H1 (cell line): ENCODE data around the gene IL9R. TPM values are rescaled to one million over a fixed set of nuclear protein-coding genes. Genes with fewer than 3 reads are reported as not detected.

ENCODE experiments used
- ASH2L ChIP-seq: fragments of 200-600, 300-600 bp; sonication (generic); IDR thresholded peaks from one replicate; pipeline ENCODE4 v1.7.1; 2017; ENCODE audit warnings: low read length
- ATF3 ChIP-seq: IDR thresholded peaks from 2 replicates; pipeline ENCODE4 v1.6.1; 2011; ENCODE audit warnings: low read depth, mild to moderate bottlenecking, low read length; ENCODE audit not compliant: insufficient read depth
- EP300 ChIP-seq, 2 experiments: IDR thresholded peaks; 1 replicate in 1 of 2; 2 replicates in 1 of 2; pipeline ENCODE4 v1.6.1; 2011 to 2012; ENCODE audit warnings: low read depth in 2 of 2, low read length in 2 of 2, mild to moderate bottlenecking in 2 of 2, borderline replicate concordance in 1 of 2, inconsistent platforms in 1 of 2, moderate library complexity in 1 of 2
- MAFK ChIP-seq: IDR thresholded peaks from 2 replicates; pipeline ENCODE4 v1.6.1; 2012; ENCODE audit warnings: low read depth, mild to moderate bottlenecking, improper control_type of control experiment, low read length
- NANOG ChIP-seq: IDR thresholded peaks from 2 replicates; pipeline ENCODE4 v1.6.1; 2011; ENCODE audit warnings: low read length, low read depth, mild to moderate bottlenecking, inconsistent platforms; ENCODE audit not compliant: insufficient read depth, poor library complexity, severe bottlenecking
- RNF2 ChIP-seq: fragments of 200-900, 300-1000 bp; sonication (generic); IDR thresholded peaks from 2 replicates; pipeline ENCODE4 v1.7.1; 2016; ENCODE audit warnings: borderline replicate concordance, low read depth, mild to moderate bottlenecking, antibody characterized with exemption, low read length; ENCODE audit not compliant: poor library complexity, severe bottlenecking; ENCODE audit errors: missing control alignments
- SIN3A ChIP-seq, 2 experiments: IDR thresholded peaks in 1 of 2; conservative IDR thresholded peaks in 1 of 2; 2 replicates each; pipeline ENCODE4 v1.6.1; 2011 to 2012; ENCODE audit warnings: low read length in 2 of 2, improper control_type of control experiment in 1 of 2, low read depth in 1 of 2, mild to moderate bottlenecking in 1 of 2
- TCF12 ChIP-seq: IDR thresholded peaks from 2 replicates; pipeline ENCODE4 v1.6.1; 2011; ENCODE audit warnings: low read depth, mild to moderate bottlenecking, low read length
- polyA plus RNA-seq, 7 experiments: library from polyadenylated mRNA; depleted of rRNA in 3 of 7; stranded (reverse) in 5 of 7; unstranded in 2 of 7; fragments of >200 nt in 5 of 7; fragments of 200-250 nt in 2 of 7; gene quantifications; 1 replicate in 5 of 7; 2 replicates in 1 of 7; 4 replicates in 1 of 7; pipeline versions ENCODE4 v1.2.1 to v1.2.3, GENCODE V29; 2011 to 2013; ENCODE audit warnings: missing spikeins in 2 of 7, mixed read lengths in 2 of 7
- total RNA-seq: library from RNA; stranded (reverse); fragmentation: NEBNext Ultra II Directional; extraction: Animal tissue kit (Norgen Biotek cat#: 25700); gene quantifications from 2 replicates; pipeline ENCODE4 v1.2.1, GENCODE V29; 2021

The IL9R gene
- total and polyA plus RNA-seq, 2 of the 8 experiments (the other 6 are each of a cell fraction or from before 2014, with no cell fraction given): 0.14 to 0.28 TPM

GRCh38 chrX:155949098-155949497, 48.4 kb upstream of the IL9R start (continued):
- TF ChIP-seq RNF2 (no peak), ASH2L (no peak), EP300 (IDR thresholded peaks at IDR 0.05; ENCODE audit: borderline replicate concordance in 1 of 2, low read depth in 2 of 2, low read length in 2 of 2) (no peak), NANOG (no peak), SIN3A (conservative IDR thresholded peaks at IDR 0.05 in 1 of 2, IDR thresholded peaks at IDR 0.05 in 1 of 2; ENCODE audit: low read depth in 1 of 2, low read length in 2 of 2) (no peak), ATF3 (no peak), TCF12 (no peak), MAFK (no peak)
